GM18873 (cell line): ENCODE results near the gene BAD.

ENCODE experiments used
- ATAC-seq: cut with Tn5 transposase; IDR thresholded peaks from one replicate; pipeline ENCODE4 v1.9.1; 2021; ENCODE audit warnings: mild to moderate bottlenecking, moderate library complexity, moderate number of reproducible peaks; ENCODE audit not compliant: unreplicated experiment, low FRiP score

Gene BAD

DNA sequence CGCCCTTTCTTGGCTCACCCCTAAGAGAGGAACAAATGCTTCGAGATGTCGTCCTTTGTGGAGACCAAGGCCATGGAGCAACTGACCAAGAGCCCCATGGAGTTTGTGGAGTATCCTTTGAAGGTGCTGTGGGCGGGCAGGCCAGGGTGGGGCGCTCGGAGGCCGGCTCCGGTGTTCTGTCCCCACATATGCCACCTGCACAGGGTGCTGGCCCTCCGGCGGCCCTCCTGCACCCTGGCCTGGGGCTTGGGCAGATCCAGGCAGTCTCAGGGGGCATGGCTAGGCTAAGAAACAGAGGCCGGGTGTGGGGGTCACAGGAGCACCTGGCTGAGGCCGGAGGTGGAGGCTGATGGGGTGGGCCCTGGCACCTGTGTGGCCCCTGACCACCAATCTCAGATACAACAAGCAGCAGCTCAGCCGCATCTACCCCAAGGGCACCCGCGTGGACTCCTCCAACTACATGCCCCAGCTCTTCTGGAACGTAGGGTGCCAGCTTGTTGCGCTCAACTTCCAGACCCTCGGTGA, 22.8 kb downstream of the BAD start:
- ATAC-seq: no peak

DNA sequence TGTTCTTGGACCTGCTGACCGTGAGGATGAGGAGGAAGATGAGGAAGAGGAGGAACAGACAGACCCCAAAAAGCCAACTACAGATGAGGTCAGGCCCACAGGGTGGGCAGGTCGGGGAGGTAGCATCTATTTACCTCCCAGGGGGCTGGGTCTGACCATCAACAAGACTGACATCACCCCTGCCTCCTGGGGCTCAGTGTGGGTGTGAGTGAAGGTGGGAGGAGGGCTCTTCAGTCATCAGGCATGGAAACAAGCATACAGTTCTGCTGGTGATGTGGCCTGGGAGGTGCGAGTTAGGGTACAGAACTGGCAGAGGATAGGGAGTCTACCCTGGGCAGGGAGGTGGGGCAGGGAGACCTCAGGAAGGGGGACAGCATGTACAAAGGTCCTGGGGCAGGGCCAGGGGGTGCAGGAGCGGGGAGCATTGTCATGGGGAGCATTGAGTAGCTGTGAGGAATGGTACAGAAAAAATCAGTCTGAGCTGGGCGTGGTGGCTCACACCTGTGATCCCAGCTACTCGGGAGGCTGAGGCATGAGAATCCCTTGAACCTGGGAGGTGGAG, 24.2 kb downstream of the BAD start:
- no peak for ATAC-seq

GRCh38 chr11:64259533-64260067, 24.9 kb downstream of the BAD start:
- ATAC-seq: no peak

DNA sequence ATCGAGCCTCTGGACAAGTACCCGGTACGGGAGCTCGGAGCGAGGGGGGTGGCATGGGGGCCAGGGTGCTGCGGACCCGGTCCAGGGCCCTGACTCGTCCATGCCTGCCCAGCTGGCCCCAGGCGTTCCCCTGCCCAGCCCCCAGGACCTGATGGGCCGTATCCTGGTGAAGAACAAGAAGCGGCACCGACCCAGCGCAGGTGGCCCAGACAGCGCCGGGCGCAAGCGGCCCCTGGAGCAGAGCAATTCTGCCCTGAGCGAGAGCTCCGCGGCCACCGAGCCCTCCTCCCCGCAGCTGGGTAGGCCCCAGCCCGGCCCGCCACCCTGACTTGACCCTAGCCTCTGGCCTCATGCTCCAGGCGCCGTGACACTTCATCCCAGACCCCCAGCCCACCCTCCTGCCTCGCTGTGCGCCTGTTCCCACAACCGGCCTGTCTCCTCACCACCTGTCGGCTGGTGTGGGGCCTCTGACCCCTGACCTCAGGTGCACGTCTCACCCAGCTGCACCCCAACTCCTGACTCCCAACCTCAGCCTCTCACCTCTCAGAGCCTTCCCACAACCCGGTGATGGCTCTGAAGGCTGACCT, 25.4 kb downstream of the BAD start:
- no peak for ATAC-seq

- no peak for ATAC-seq
Measured at GRCh38 chr11:64258356-64258755, 26.1 kb downstream of the BAD start.

- ATAC-seq: no peak
Measured at GRCh38 chr11:64256300-64256699, 28.2 kb downstream of the BAD start.

DNA sequence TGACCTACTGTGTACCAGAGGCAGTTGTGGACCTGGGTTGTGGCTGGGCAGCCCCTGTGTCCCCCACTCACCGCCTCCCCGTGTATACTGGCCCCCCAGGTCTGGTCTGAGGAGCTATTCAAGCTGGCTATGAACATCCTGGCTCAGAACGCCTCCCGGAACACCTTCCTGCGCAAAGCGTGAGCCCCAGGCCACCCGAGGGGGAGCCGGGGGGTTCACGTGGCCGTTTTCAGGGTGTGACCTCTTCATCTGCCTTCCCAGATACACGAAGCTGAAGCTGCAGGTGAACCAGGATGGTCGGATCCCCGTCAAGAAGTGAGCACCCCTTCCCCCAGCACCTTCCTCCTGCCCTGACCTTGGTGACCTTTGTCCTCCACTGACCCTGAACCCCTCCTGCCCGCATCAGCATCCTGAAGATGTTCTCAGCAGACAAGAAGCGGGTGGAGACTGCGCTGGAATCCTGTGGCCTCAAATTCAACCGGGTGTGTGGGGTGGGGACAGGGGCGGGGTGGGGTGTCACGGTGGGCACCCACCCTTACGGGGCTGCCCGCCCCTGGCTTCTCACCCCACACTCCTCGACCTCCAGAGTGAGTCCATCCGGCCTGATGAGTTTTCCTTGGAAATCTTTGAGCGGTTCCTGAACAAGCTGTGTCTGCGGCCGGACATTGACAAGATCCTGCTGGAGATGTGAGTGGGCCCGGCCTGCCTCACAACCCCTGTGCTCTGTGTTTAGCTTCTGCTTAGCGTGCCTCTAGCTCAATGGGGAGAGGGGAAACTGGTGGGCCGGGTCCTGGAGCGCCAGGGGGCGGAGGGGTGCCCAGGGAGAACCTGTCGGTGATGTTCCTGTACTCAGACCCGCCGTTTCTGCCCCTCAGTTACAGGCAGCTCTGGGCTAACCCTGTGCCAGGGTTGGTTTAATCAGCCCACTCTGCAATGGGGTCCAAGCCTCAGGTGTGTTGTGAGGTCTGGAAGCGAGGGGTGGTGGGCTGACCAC, 29.0 kb downstream of the BAD start:
- no peak for ATAC-seq

DNA sequence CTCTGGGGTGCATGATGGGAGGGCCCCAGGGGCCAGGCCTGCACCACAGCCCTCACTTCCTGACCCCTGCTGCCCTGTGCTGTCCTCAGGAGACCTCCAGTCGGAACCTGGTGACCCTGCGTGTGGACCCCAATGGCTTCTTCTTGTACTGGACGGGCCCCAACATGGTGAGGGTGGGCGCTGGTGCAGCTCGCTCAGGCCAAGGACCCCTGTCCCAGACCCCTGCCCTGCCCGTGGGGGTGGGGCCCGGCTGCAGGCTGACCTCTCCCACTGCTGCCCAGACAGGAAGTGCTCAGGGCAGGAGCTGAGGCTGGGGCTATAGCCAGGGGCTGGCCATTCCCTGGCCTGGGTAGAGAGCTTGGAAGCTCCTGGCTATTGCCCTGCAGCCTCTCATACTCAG, 30.1 kb downstream of the BAD start:
- ATAC-seq: no peak

DNA sequence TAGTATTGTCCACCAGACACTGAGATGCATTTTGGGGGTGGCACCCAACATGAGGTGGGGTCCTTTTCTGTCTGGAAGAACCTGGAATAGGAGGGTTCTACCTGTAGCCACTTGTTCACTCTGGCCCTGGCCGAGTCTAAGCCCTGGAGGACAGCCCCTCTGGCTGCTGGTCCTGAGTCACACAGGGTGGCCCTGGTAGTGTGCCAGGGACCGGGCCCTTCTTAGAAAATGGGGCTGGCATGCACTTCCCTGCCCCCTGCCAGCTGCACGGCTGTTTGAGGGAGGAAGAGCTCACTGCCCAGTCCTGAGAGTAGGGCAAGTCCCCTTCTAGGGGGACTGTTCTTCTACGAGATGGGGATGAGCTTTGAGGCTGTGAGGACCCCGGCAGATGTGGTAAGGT, 31.0 kb downstream of the BAD start:
- no peak for ATAC-seq

- no peak for ATAC-seq
Measured at GRCh38 chr11:64253043-64253442, 31.4 kb downstream of the BAD start.

- ATAC-seq: no peak
Measured at GRCh38 chr11:64252003-64252872, 32.2 kb downstream of the BAD start.

DNA sequence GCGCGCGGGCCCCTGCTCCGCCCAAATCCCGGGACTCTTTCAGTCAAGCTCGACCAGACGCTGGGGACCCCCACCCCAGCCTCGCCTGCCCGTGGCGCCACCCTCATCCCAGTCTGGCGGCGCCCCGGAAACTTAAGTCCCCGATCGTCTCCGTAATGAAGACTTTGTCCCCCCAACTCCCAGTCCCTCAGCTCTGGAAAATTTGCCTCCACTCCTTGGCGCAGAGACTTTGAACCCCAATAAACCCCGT, 32.8 kb downstream of the BAD start:
- ATAC-seq: no peak

GRCh38 chr11:64251016-64251752, 33.3 kb downstream of the BAD start, which contains the start of gene PLCB3:
PLCB3 (plus strand) TSS chr11:64251530; CDS start chr11:64251650, 120 bp downstream.
- no peak for ATAC-seq

DNA sequence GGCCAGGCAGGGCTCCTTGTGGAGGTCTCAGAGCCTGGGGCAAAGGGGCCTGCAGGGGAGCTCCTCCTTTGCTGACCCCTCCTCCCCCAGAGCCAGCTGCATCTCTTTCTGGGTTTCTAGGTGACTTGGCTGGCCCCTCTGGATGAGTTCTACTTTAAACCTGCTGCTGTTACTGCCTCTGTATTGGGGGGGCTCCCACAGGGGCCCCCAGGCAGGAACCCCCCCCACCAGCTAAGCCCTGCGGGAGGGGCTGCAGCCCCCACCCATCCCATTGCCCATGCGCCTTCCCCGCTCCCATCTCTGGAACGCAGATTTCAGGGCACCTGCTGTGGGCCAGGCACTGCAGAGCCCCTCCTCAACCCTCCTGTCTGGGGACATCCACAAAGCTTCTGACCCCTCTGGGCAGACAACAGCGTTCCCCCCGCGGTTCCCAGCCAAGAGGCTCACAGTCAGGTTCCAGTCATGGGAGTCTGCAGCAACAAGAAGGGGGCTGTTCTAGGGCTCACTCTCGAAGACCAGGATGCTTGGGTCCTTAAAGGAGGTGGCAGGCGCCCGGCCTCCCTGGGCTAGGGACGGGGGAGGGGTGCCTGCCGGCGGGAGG, 34.0 kb downstream of the BAD start:
- no peak for ATAC-seq

DNA sequence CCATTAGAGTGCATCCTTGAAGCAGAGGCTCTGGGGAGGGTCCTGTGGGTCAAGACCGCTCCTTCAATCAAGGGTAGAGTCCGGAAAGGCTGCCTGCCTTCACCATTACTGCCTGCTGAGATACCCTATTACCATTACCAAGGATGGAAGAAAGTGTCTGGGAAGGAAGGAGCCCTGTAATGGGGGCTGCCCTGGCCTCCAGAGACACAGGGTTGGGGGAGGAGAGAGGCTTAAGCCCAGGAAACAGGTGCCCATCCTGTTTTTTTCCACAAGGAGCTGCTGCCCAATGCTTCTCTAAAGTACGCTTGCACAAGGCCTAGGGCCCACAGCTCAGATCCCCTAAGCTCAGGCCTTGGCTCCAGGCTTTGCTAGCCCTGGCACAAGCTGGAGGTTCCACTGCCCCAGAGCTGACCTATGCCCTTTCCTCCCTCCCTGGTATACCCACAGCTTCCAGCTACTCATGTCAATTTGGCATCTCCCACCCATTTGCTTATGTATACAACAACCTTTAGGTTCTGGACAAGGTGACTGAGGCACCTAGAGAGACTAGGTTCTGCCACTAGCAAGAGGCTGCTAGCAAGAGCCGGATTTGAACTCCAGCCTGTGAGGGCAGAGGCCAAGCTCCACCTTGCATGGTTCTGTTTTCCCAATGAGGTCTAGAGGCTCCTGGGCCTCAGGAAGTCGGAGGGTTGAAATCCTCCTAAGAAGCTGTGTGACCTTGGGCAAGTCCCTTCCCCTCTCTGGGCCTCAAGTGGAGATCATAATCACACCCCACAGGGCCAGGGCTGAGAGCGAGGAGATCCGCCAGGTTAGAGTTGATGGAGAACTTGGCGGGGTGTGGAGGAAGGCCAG, 34.7 kb downstream of the BAD start:
- ATAC-seq: no peak

DNA sequence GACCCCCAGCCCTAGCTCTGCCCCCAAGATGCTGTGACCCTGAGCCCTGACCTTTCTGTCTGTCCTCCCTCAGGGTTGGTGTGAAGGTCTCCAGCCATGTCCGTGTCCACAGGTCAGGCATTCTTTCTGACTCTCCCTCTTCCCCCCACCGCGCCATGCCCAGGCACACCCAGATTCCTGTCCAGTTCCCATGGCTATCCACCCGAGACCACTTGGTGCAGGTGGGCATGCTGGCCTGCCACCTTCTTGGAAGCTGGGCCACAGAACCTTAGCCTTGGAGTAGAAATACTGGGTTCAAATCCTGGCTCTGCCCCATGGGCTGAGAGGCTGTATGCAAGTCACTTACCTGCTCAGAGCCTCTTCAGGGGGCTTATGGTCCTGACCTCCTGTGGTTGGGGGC, 35.4 kb downstream of the BAD start:
- no peak for ATAC-seq

GRCh38 chr11:64248578-64248977, 35.9 kb downstream of the BAD start:
- ATAC-seq: no peak
